Measurements from ENCODE around the gene TPX2.
A peak's percentile ranks its signal among the peaks of the same experiment; 100 is the strongest.

The TPX2 gene

DNA sequence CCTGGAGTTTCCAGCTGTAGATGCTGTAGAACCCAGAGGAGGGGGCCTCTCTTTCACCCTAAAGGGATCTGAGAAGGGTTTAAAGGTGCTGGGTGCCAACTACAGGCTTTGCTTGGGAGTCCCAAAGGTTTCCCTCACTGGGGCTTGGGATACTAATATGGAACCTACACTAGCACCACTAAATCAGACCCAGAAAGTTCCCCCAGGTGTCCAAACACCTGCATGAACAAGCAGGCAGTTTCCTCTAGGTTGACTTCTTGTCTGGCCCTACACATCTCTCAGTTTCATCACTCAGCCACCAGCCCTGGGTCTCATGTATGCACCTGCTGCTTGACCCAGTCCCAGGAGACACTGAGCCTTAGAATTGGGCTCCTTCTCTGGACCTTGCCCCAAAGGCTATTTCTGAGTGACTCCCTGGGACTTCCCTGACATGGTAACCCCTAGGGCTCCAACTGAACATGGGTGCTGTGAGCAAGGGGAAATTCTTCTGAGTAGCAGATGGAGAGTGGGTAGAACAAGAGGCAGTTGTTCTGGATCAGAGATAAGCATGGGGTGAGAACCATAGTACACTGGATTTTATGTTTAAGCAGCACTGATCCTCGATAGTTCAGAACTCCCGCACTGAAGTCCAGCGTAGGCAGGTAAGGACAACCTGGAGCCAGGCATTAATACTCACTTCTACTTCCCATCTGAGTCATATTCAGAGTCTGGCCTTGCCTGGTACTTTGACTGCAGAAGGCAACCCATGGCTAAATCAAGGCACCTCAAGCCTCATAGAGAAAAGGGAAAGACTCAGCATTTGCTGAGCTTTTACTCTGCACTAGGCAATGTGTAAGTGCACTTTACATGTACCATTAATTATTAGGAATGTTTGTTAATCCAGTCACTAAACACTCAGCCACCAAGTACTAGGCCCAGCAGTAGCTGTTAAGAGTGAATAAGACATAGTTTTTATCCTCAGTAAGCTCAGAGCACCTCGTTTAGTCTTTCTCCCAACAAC lies 33.2 kb upstream of the TPX2 start:
- DNase-seq (ENCODE audit: low spot score) = peak; percentile 7

DNA sequence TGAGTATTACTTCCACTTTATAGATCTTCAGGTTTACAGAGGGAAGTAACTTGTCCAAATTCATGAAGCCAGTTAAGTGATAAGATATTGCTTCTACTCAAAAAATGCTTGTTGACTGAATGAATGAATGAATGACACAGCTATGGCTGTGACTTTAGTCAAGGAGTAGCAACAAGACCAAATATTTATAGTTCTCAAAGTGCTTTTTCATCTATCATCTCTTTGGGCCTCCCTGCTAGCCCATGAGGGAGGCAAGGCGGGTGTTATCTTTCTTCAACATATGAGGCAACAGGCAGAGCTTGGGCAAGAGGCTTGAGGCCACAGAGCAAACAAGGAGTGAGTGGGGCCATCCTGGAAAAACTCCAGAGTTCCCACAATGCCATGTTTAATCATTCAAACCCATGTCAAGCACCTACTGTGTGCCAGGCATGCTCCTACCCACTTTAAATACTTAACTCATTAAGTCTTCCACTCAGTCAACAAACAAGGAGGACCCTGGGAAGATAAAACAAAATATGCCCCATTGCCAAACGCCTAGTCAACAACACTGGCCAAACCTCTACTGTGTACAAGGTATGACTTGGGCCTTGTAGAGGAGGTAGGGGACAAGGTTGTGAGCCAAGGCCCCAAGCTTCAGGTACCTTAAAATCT lies 32.4 kb upstream of the TPX2 start:
- DNase-seq (ENCODE audit: low spot score) = peak; percentile 0

DNA sequence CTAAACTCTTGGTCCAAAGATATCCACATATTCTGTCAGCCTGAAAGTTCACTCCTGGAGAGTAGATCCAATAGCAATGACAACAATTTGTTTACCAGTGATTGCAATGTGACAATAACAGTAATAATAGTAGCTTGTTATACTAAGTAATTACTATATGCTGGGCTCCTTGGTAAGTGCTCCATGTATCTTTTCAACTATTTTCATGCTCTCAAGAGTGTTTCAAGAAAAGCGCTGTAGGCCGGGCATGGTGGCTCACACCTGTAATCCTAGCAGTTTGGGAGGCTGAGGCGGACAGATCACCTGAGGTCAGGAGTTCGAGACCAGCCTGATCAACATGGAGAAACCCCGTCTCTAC lies 31.9 kb upstream of the TPX2 start:
- DNase-seq (ENCODE audit: low spot score) = no peak

DNA sequence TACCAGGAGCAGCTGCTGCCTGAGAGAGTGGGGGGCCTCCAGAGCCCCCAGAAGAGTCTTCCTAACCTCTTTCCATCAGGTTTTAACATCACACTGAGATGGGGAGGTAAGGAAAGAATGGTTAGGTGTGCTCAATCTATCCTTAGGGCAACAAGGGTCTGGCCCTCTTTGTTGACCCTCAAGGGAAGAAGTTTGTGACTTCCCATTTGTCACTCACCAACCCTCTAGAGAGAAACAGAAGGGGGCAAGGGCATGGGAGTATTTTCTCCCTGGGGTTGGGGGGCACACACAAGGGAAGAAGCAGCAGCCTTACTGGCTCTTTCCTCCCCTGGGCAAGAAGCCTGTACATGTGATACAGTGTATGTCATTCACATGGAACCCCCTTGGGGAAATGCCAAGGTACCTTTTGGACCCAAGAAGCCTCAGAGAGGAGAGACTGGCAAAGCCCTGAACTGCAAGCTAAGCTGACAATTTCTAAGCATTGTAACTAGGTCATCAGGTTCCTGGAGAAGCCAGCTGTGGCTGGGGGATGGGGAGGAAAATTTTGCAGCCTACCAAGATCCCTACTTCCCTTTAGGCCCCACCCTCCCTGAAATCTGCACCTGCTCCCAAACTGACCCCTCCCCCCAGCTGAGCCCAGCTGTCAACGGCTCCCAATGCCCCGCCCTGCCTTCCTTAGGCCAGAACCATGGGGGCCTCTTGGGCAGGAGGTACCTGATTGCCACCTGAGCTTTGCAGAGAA lies 30.9 kb upstream of the TPX2 start:
- peak; percentile 51 for DNase-seq (ENCODE audit: low spot score)

DNA sequence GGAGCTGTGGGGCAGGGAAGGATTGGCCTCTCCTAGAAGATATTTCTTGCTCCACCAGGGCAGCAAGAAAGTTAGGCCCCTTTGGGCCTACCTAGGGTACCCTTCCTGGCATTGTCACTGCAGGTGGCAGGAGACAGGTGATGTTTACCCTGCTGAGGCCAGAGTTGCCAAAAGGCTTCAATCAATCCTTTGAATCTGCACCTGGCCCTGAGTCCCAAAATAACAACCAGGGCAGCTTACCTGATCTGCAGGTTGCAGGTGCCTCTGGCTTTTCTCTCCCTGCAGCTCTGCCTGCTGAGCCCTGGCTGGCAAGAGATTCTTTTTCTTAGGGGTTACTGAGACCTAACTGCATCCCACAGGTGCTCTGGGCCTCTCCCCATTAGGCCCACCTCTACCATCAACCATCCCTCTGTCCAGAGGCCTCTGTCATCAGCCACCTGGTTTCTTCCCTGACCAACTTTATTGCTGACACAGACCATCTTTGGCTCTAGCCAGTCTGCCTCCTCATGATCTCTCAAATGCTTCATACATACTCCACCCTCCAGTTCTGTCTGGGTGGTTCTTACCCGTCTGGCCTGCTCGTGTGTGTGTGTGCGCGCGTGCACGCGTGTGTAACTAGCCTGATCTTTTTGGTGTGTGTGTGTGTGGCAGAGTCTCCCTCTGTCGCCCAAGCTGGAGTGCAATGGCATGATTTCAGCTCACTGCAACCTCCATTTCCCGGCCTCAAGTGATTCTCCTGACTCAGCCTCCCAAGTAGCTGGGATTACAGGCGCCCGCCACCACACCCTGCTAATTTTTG lies 30.2 kb upstream of the TPX2 start:
- no peak for DNase-seq (ENCODE audit: low spot score)

DNA sequence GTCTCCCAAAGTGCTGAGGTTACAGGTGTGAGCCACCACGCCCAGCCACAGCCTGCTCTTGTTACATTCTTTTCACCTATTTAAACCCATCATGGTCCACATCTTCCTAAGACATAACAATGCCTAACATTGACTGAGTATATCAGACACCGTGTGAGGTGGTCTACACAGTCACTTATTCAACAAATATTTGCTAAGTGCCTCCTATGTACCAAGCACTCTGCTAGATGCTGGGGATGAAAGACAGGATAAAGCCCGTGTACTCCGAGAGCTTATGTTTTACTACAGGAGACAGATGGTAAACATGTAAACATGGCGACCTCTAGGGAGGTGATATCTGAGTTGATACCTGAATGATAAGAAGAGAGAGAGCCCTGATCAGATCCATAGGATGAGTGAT lies 29.2 kb upstream of the TPX2 start:
- DNase-seq (ENCODE audit: low spot score) = no peak

DNA sequence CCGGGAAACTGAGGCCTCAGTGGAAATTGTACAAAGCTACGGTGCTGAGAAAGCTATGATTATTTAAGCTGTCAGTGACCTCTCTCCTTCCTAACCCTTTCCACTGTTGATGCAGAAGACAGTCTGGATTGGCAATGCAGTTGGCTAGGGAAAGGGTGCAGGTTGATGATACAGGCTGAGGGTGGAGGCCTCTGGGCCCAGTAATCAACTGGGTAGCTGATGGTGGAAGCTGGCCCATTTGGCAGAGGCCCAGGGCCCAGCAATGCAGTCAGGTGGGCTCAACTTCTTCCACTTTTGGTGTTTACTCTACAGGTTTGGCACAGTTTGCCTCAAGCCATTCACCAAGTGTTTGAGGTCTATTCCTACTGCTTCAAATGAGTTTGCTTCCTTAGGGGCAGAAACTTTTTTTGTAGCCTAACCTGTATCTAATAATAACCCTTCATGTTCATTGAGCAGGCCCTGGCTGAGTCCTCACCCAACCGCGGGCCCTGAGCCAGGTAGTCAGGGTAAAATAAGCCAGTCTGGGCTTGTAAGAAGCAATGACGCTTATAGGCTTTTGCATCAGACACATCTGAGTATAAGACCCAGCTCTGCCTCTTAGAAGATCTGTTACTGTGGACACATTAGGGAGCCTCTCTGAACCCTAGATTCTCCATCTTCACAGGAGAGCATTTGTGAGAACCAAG lies 28.5 kb upstream of the TPX2 start:
- no peak for DNase-seq (ENCODE audit: low spot score)

DNA sequence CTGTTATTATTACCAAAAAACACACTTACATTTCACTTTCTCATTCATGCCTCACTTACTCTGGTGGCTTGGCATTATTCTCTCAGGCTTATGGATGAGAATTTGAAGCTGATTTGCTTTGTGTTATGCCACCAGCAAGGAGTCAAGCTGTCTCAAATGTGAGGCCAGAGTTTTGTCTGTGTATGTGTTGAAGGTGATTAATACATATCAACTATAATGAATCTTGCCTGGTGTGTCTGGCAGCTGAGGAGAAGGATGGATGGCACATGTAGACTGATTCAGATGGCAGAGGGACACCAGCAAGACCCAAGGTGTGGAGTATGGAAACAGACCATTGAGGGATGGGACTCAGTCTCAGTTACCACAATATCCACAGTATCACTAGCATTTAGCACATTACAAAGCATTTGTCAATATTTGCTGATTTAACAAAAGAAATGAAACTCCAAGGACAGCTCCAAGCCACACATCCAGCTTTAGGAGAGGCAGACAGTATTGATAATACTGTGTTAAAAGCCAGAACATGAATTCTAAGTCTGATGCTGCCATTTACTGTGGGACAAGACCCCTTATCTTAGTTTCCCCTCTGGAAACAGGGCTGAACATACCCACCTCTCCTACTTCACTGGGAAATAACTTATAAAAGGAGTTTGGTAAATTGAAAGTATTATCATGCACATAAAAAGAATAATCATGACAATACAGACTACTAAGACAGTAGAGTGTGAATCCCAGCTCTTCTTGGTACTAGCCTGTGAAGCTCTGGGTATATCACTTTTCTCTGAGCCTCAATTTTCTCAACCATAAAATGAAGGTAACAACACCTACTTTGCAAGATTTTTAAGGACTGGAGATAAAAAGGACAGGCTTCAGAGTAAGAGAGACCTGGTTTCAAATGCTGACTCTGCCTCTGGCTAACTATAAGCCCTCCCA lies 27.6 kb upstream of the TPX2 start:
- no peak for DNase-seq (ENCODE audit: low spot score)

DNA sequence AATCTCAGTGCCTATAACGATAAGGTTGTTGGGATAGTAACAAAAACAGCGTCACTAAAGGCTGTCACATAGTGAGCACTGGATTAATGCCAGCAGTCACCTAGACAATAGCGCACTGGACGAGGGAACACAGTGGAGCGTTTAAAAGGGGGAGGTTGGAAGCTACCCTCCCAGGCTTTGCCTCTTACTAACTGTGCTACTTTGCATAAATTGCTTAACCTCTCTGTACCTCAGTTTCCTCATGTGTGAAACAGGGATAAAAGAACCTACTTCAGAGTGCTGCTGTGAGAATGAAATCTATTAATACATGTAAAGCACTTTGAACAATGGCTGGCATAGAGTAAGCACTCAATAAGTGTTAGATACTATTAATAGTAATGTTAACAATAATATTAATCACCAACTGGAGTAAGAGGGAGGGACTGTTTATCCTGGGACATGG lies 27.0 kb upstream of the TPX2 start:
- peak; percentile 82 for DNase-seq (ENCODE audit: low spot score)

DNA sequence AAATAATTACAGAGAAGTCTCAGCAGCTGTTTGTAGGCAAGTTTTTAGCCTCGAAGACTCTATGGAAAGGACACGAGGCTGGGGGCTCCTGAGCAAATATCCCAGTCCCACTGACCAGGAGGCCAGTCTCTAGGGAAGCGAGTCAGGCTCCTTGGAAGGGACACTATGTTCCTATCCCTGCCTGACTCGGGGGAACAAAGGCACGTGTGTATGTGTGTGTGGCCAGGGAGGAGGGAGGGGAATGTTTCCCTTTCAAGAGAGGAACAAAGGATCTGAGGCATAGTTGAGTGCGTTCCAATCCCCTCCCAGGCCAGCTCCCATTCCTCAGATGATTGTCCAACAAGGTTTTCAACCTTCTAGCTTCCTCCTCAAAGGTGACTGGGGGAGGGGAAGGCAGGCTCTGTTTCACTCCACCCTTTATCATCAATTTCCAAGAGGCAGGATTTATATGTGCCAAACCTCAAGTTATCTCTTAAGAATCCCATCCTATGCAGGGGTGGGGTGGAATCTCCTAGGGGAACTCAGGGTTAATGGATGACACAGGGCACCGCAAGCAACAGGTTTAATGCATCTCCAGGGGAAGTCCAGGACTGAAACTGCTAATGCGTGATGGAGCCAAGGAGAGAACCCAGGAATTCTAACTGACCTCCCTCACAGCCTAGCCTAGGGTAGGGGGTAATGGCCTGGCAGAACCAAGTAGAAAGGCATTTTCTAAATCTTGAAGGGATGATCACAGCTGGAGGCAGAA lies 26.4 kb upstream of the TPX2 start:
- DNase-seq (ENCODE audit: low spot score) = peak; percentile 97

DNA sequence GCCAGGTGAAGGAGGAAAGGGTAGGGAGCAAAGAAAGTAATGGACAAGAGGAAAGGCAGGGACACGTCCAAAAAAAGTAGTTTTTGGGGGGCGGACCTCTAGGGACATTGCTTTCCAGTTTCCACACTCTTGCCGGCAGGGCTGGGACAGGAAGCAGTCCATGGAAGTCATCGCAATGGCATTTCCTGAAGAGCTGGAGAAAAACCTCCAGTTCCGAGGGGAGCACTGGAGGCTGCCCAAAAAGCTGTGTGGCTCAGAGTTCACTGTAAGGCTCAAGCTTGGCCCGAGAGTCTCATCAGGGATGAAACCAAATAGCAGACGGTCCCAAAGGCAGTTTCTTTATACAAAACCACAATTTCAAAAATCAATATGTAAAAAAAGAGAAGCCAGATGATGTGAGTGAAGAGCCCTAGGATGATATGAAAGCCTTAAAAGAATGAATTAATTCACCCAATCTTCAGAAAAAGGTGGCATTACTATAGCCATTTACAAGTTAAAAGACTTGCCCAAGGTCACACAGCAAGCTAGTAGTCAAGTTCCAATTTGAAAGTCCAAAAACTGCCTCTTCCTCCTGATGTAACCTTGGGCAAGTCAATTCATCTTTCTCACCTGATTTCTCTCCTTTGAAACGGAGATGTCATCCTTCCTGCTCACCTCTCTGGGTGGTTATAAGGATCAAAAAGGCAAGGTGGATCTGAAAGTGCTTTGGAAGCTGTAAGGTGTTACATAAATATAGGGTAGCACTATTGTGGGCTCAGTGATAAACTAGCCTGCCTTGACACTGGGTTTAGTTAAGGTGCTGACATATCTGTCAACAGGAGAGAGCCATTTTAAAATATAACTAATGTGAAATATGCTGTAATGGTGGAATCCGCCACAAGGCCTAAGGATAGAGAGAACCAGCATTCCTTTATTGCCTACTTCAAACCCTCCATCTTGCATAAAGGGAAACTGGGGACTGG lies 25.5 kb upstream of the TPX2 start:
- DNase-seq (ENCODE audit: low spot score) = no peak

DNA sequence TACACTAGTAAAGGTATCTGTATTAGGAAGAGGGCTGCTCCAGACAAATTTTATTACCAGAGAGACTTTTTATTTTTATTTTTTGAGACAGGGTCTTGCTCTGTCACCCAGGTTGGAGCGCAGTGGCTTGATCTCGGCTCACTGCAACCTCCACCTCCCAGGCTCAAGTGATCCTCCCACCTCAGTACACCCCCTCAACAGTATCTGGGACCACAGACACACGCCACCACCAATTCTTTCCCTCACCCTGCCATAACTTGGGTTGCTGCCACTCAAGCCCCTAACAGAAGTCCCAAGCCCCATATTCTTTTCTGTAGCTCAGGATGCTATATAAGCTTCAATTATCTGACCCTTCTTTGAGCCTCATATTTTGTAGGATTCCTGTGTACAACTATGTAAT lies 23.3 kb upstream of the TPX2 start:
- no peak for DNase-seq (ENCODE audit: low spot score)

DNA sequence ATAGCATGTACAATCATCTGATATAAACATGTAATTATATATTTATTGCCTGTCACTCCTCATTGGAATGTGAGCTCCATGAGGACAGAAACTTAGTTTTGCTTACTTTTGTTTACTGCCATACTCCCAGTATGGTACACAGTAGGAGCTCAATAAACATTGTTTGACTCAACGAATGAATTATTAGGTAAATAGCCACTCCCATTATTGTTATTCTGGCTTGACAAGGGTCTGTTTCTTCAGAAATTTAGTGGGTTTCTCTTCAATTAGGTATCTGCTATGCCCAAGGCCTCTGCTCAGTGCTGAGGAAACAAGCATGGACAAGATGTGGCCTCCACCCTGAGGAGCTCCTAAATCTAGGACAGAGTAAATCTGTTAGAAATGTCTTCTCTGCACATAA lies 22.7 kb upstream of the TPX2 start:
- no peak for DNase-seq (ENCODE audit: low spot score)

DNA sequence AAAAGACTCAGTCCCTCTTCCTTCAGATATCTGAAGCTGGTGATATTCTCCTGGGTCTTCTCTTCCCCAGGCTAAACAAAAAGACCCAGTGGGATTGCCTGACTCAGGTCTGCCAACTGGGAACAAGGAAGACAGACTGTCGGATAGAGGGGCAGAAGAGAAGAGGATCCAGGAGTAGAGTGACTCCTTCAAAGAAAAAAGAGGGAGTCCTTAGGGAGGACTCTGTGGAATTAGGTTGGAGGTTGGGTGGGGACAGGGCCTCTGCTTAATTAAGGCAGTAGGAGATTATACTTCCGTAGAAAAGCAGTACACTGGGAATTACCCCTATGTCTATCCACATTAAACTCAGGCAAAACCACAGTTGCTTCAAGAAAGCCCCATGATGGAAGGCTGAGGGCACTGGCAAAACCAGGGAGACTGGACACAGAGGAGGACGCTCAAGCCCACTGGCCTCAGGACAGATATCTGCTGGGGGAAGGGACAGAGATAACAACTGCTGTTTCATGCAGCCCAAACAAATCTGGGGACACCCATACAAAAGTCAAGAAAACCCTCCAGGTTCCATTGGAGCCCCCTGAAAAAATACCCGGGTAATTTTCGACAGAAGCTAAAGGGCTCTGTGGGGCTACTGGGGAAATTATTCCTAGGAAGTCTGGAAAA lies 22.1 kb upstream of the TPX2 start:
- no peak for DNase-seq (ENCODE audit: low spot score)

DNA sequence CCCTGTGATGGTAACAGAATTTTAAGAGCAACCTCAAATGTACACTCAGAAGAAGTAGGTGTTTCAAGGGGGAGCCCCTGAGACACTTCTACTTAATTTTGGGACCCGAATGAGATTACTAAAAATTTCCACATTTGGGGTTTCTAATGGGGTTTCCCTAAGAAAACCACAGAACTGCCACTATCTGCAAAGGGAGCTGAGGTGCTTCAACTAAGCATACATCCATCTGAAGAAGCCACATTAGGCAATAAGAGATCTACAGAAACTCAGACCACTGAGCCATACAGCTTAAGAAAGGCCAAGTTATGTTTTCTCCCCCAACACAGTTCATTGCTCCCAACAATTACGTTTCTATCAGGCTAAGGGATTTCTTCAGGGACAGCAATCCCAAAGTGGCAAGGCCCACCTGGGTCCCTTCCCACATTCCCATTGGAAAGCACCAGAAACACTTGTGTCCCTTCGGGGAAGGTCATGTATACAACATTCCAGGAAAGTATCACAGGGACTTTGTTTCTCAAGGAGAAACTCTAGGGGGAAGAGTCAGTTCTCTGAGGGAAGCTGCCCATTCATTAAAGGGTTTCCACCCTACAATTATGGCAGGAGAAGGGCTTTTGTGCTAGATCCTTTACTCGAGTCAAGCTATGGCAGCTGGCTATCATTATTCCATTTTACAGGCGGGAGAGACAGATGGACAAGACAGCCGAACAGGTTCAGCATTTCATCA lies 21.4 kb upstream of the TPX2 start:
- no peak for DNase-seq (ENCODE audit: low spot score)

DNA sequence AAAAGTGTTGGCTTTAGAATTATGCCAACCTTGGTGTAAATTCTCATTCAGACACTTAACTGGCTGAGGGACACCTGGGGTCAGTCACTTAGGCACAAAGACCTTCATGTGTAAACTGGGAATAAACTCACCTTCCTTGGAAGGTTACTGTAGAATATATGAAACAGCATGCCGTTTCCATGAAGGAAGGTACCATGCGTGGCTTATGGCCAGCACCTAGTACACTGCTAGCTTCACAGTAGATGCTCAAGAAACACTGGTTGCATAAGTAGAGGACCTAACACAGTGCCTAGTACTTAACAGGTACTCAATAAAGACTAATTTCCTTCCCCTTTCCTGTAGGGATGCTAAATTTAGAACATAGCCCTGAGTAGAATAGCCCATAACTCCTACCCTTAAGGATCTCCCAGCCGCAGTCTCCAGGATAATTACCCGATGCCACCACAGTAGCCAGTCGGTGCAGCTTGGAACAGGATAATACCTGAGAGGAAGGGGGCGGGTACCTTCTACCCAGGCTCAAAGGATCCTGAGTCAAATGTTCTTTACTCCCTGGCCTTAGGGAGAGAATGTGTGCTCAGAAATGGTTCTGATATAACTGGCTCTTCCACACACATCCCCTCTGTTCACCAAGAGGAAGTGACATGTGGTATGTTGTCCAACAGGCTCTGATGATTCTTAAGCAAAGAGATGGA lies 20.0 kb upstream of the TPX2 start:
- peak; percentile 22 for DNase-seq (ENCODE audit: low spot score)
